Hematopoietic multipotent progenitor cell treated with erythropoietin and hydrocortisone succinate and interleukin-3 and kit ligand, for 4 days (in vitro differentiated cells): ENCODE data around the gene SLC31A2.

ENCODE experiments used
- DNase-seq: peaks from one replicate; pipeline ENCODE4 v3.0.0-alpha.2; 2015

Gene SLC31A2

DNA sequence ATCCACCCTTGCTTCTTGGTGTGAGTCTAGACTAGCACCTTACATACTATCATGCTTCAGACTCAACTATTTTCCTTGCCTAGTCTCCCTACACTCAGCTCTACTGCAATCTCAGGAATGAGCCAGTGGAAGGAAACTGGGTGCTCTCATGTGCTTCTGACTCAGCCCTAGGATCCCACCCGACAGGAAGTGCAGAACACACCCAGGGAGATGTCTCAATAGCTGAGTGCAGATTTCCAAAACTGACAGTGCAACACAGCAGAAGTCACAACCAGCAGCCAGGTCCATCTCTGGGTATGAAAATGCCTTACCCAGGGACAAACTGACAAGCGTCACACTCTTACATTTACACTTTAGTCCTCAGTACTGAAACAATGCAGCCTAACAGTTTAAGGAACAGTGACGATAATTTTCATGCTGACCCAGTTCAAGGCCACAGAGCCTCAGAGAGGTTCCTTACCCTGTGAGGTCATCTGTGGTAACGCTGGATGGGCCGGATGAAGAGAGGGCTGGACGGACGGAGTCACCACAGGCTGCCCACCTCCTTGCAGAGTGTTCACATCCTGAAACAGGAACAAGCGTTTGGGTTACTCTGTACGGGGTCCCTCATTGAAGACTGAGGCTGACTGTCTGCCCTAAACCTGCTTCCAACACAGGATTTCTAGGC is 37.3 kb downstream of the SLC31A2 start:
- peak; percentile 59 for DNase-seq

DNA sequence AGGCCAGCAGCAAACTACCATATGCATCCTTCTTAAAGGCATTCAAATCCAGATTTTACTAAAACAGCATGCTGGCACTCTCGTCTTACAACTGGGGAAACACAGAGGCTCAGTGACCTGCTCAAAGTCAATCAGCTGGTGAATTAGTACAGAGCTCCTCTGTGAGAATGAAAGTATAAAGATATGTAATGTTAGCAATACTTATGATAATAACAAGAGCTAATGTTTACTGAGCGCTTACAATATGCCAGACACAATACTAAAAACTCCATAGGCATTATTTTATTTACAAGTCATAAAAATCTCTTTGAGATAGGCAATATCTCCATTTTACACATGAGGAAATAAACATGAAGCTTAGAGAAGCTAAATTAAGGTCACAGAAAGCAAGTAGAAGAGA is 41.6 kb downstream of the SLC31A2 start:
- no peak for DNase-seq

DNA sequence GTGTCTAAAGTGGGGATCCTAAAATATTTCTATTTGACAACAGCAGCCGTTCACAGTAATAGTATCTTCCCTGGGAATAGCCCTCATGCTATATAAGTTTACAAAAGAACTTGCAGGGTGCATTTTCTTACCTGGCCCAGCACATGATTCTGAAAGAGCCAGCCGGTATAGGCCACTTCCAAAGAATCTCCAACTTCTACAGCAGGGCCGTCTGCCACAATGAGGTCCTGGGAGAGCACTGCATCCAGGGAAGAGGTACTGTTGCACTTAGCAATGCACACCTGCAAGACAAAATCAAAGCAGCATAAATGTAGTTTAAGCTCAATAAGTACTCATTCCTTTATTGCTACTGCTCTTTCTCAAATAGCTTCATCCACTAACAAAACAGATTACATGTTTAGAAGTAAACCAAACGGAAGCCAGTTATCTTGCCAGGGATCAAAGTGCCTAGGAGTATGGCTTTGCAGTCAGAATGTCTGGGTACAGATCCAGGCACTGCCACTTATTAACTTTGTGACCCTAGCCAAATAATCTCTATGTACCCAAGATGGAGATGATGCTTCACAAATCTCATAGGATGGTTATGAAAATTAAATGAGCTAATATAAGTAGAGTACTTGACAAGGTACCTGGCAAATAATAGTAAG is 49.0 kb downstream of the SLC31A2 start:
- DNase-seq = no peak

DNA sequence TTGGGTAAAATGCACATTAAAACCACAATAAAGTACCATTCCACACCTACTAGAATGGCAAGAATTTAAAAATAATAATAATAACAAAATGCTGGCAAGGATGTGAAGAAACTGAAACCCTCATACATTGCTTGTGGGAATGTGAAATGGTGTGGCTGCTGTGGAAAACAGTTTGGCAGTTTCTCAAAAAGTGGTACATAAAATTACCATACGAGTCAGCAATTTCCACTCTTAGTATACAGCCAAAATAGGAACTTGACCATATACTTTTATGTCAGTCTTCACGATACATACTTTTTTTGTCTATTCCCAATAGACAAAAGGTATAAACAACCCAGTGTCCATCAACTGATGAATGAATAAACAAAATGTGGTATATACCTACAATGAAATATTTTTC is 54.6 kb downstream of the SLC31A2 start:
- no peak for DNase-seq

DNA sequence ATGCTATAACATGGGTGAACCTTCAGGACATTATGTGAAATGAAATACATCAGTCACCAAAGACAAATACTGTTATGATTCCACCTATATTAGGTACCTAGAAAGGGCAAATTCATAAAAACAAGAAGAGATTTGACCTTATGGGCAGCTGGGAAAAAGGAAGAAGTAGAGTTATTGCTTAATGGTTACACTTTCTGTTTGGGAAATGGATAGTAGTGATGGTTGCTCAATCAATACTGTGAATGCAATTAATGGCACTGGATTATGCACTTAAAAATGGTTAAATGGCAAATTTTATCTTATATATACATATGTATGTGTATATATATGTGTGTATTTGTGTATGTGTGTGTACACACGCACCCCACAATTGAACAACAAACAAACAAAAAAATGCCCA is 55.1 kb downstream of the SLC31A2 start:
- DNase-seq = no peak

DNA sequence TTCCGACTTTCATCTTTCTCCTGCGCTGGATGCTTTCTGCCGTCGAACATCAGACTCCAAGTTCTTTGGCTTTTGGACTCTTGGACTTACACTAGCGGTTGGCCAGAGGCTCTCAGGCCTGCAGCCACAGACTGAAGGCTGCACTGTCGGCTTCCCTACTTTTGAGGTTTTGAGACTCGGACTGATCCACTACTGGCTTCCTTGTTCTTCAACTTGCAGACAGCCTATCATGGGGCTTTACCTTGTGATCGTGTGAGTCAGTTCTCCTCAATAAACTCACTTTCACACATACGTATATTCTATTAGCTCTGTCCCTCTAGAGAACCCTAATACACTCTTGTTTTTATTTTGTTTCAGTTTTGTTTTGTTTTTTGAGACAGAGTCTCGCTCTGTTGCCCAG is 60.0 kb downstream of the SLC31A2 start:
- no peak for DNase-seq
